Natural killer cell (primary cell): ENCODE data around the gene FAM3C. TPM values are rescaled to one million over a fixed set of nuclear protein-coding genes. Genes with fewer than 3 reads are reported as not detected.

Source experiments
- ATAC-seq, 3 donors: fragments of 150-1000 bp in 2 of 3; fragments of 200-7000 bp in 1 of 3; cut with Tn5 transposase; 1 replicate in 1 of 3; 2 replicates in 2 of 3; pipeline ENCODE4 v1.10.0; 2021; ENCODE audit warnings: mild to moderate bottlenecking in 2 of 3, moderate library complexity in 2 of 3
- DNase-seq, 2 donors: peaks; one replicate each; pipeline versions ENCODE4 v3.0.0 to v3.0.0-alpha.2; 2013 to 2021; ENCODE audit warnings: mixed read lengths in 1 of 2
- H3K27ac ChIP-seq: one replicate; pipeline ENCODE4 v1.5.1; 2013; ENCODE audit warnings: mild to moderate bottlenecking, low read length
- H3K27me3 ChIP-seq: one replicate; pipeline ENCODE4 v1.6.1; 2013; ENCODE audit warnings: low read length; ENCODE audit not compliant: control insufficient read depth, insufficient read depth
- H3K36me3 ChIP-seq: one replicate; pipeline ENCODE4 v1.6.1; 2013; ENCODE audit warnings: low read length; ENCODE audit not compliant: control insufficient read depth, insufficient read depth
- H3K4me1 ChIP-seq: one replicate; pipeline ENCODE4 v1.6.1; 2013; ENCODE audit warnings: low read length; ENCODE audit not compliant: control insufficient read depth, insufficient read depth
- H3K4me3 ChIP-seq: one replicate; pipeline ENCODE4 v1.5.1; 2013; ENCODE audit warnings: low read length
- H3K9me3 ChIP-seq: one replicate; pipeline ENCODE4 v1.6.1; 2013; ENCODE audit warnings: low read length; ENCODE audit not compliant: control insufficient read depth, insufficient read depth
- H3K27ac Mint-ChIP-seq, 2 donors: one replicate each; pipeline ENCODE4 v1.8.0; 2022; ENCODE audit warnings: mild to moderate bottlenecking in 2 of 2, mixed read lengths in 2 of 2, moderate library complexity in 1 of 2
- H3K27me3 Mint-ChIP-seq, 2 donors: one replicate each; pipeline ENCODE4 v1.8.0; 2022; ENCODE audit warnings: low read depth in 2 of 2, mixed read lengths in 2 of 2
- H3K36me3 Mint-ChIP-seq: one replicate; pipeline ENCODE4 v1.8.0; 2022; ENCODE audit warnings: mixed read lengths
- H3K4me1 Mint-ChIP-seq, 2 donors: one replicate each; pipeline ENCODE4 v1.8.0; 2022; ENCODE audit warnings: mixed read lengths in 2 of 2
- H3K4me3 Mint-ChIP-seq: one replicate; pipeline ENCODE4 v1.8.0; 2022; ENCODE audit warnings: mild to moderate bottlenecking, moderate library complexity, mixed read lengths
- H3K9me3 Mint-ChIP-seq, 2 donors: one replicate each; pipeline ENCODE4 v1.8.0; 2022; ENCODE audit warnings: mixed read lengths in 2 of 2
- CTCF ChIP-seq: fragments of 200-600 bp; IDR thresholded peaks from one replicate; pipeline ENCODE4 v1.8.0; 2022; ENCODE audit warnings: antibody characterized with exemption
- WGBS: methylation state at CpG from one replicate; pipeline ENCODE4 v1.1.7; 2013; ENCODE audit warnings: missing lambda C conversion rate; ENCODE audit not compliant: insufficient coverage; 5-methylcytosine and 5-hydroxymethylcytosine counted together
- intact Hi-C: fragments of 100-400 bp; cut with micrococcal nuclease; formaldehyde crosslinking; loops from one replicate; pipeline ENCODE4 v1.14.2; 2022
- total RNA-seq, 4 donors: library from RNA; stranded (reverse); fragments of 120-200 nt in 1 of 4; gene quantifications; one replicate each; pipeline versions ENCODE4 v1.2.3 to v1.2.4, GENCODE V29; 2013 to 2022

FAM3C gene
- total RNA-seq, 3 donors from 2014 or later (not counting 1 experiment from before 2014, with no cell fraction given) = 24.3 to 42.1 (median 37.0) TPM

- DNase-seq (no peak), ATAC-seq (no peak)
- WGBS = 61% methylated on average over 3 of the region's 3 CpGs
- Histone ChIP-seq H3K4me3 (no peak overlapping the region), H3K4me1 (no peaks in the 10 kb centered on the region), H3K9me3 (no peaks in the 10 kb centered on the region), H3K27ac (no peak overlapping the region), H3K27me3 (no peaks in the 10 kb centered on the region), H3K36me3 (peaks cover 37% of the 10 kb centered on the region)
- H3K36me3 Mint-ChIP-seq = peaks cover 22% of the 10 kb centered on the region
- no peak overlapping the region for H3K4me3 Mint-ChIP-seq
- no peaks in the 10 kb centered on the region for H3K9me3 Mint-ChIP-seq
- H3K27me3 Mint-ChIP-seq = no peaks in the 10 kb centered on the region
- no peak overlapping the region for H3K27ac Mint-ChIP-seq
- no peak for TF ChIP-seq CTCF
- intact Hi-C loops = no loop called here
- H3K4me1 Mint-ChIP-seq = peaks cover 0 to 3% of the 10 kb centered on the region in 2 donors
These were observed 43.8 kb downstream of the FAM3C start for GRCh38 chr7:121352323-121352722.

- intact Hi-C loops = no loop called here
- Histone ChIP-seq H3K4me1 (no peaks in the 10 kb centered on the region), H3K27ac (no peak overlapping the region), H3K27me3 (no peaks in the 10 kb centered on the region), H3K36me3 (peaks cover 38% of the 10 kb centered on the region), H3K4me3 (no peak overlapping the region), H3K9me3 (no peaks in the 10 kb centered on the region)
- no peak for TF ChIP-seq CTCF
- Mint-ChIP-seq H3K9me3 (no peaks in the 10 kb centered on the region), H3K27ac (no peak overlapping the region), H3K4me1 (peaks cover 0 to 3% of the 10 kb centered on the region in 2 donors), H3K36me3 (peaks cover 16% of the 10 kb centered on the region), H3K4me3 (no peak overlapping the region), H3K27me3 (no peaks in the 10 kb centered on the region)
- no peak for DNase-seq
- no peak for ATAC-seq
These were observed 44.4 kb downstream of the FAM3C start for GRCh38 chr7:121351682-121352081.

GRCh38 chr7:121344497-121344896, 51.6 kb downstream of the FAM3C start:
- H3K27ac ChIP-seq = no peak overlapping the region
- Mint-ChIP-seq H3K27me3 (no peaks in the 10 kb centered on the region), H3K4me3 (no peak overlapping the region), H3K36me3 (peaks cover 8% of the 10 kb centered on the region), H3K9me3 (no peaks in the 10 kb centered on the region), H3K4me1 (no peaks in the 10 kb centered on the region), H3K27ac (no peak overlapping the region)
- H3K4me3 ChIP-seq = no peak overlapping the region
- intact Hi-C loops = no loop called here
- H3K4me1 ChIP-seq = no peaks in the 10 kb centered on the region
- 91% methylated on average over 1 of the region's 1 CpG for WGBS
- ATAC-seq (no peak), DNase-seq (no peak)
- TF ChIP-seq CTCF = no peak
- no peaks in the 10 kb centered on the region for H3K27me3 ChIP-seq
- H3K9me3 ChIP-seq = no peaks in the 10 kb centered on the region
- peaks cover 6% of the 10 kb centered on the region for H3K36me3 ChIP-seq

GRCh38 chr7:121344093-121344492, 52.0 kb downstream of the FAM3C start:
- no peak for TF ChIP-seq CTCF
- Mint-ChIP-seq H3K9me3 (no peaks in the 10 kb centered on the region), H3K27ac (no peak overlapping the region), H3K4me1 (peaks cover under 1 to 3% of the 10 kb centered on the region in 2 donors), H3K36me3 (peaks cover 8% of the 10 kb centered on the region), H3K27me3 (no peaks in the 10 kb centered on the region), H3K4me3 (no peak overlapping the region)
- no peak for ATAC-seq
- no peak for DNase-seq
- intact Hi-C loops = no loop called here
- H3K4me3 ChIP-seq = no peak overlapping the region
- peaks cover 2% of the 10 kb centered on the region for H3K4me1 ChIP-seq
- H3K9me3 ChIP-seq = no peaks in the 10 kb centered on the region
- H3K27ac ChIP-seq = no peak overlapping the region
- WGBS = no CpG with 5 or more reads among the region's 2 CpGs
- peaks cover 6% of the 10 kb centered on the region for H3K36me3 ChIP-seq
- no peaks in the 10 kb centered on the region for H3K27me3 ChIP-seq
